ENCODE measurements around the gene ABR.

ABR gene

GRCh38 chr17:1212946-1213345, 33.2 kb upstream of the ABR start:
- no peak overlapping the region for H3K4me3 ChIP-seq (ENCODE audit: low read depth, low read length)
- TF ChIP-seq CTCF (IDR thresholded peaks at IDR 0.05; ENCODE audit: borderline replicate concordance, insufficient read depth, low read depth, low read length) = no peak

- no peak for TF ChIP-seq CTCF (IDR thresholded peaks at IDR 0.05; ENCODE audit: borderline replicate concordance, insufficient read depth, low read depth, low read length)
Measured at GRCh38 chr17:1211287-1211686, 31.5 kb upstream of the ABR start.

GRCh38 chr17:1208966-1209365, 29.2 kb upstream of the ABR start:
- H3K4me3 ChIP-seq (ENCODE audit: low read depth, low read length) = no peak overlapping the region
- TF ChIP-seq CTCF (IDR thresholded peaks at IDR 0.05; ENCODE audit: borderline replicate concordance, insufficient read depth, low read depth, low read length) = no peak

More at GRCh38 chr17:1211287-1211686, 31.5 kb upstream of the ABR start:
- H3K4me3 ChIP-seq (ENCODE audit: low read depth, low read length) = no peak overlapping the region

- H3K4me3 ChIP-seq (ENCODE audit: low read depth, low read length) = no peak overlapping the region
- no peak for TF ChIP-seq CTCF (IDR thresholded peaks at IDR 0.05; ENCODE audit: borderline replicate concordance, insufficient read depth, low read depth, low read length)
Measured at GRCh38 chr17:1206026-1206777, 26.4 kb upstream of the ABR start.

GRCh38 chr17:1203967-1204291, 24.1 kb upstream of the ABR start:
- no peak for TF ChIP-seq CTCF (IDR thresholded peaks at IDR 0.05; ENCODE audit: borderline replicate concordance, insufficient read depth, low read depth, low read length)
- H3K4me3 ChIP-seq (ENCODE audit: low read depth, low read length) = peak overlapping the region; percentile 16

- TF ChIP-seq CTCF (IDR thresholded peaks at IDR 0.05; ENCODE audit: borderline replicate concordance, insufficient read depth, low read depth, low read length) = no peak
Measured at GRCh38 chr17:1203111-1203966, 23.6 kb upstream of the ABR start.

More at GRCh38 chr17:1203111-1203966, 23.6 kb upstream of the ABR start:
- peak overlapping the region; percentile 16 for H3K4me3 ChIP-seq (ENCODE audit: low read depth, low read length)

Data from GM12875 (cell line).